H9 (cell line): ENCODE measurements around the gene CNTF. TPM values are rescaled to one million over a fixed set of nuclear protein-coding genes. Genes with fewer than 3 reads are reported as not detected.

ENCODE experiments used
- DNase-seq: peaks from one replicate; pipeline ENCODE4 v3.0.0-alpha.2; 2017
- H2AFZ ChIP-seq: one replicate; pipeline ENCODE4 v1.6.1; 2013; ENCODE audit warnings: mild to moderate bottlenecking, low read length, control low read depth, moderate library complexity
- H2AK5ac ChIP-seq: 2 replicates; pipeline ENCODE4 v1.6.1; 2013; ENCODE audit warnings: low read length, control low read depth, mixed read lengths; ENCODE audit not compliant: insufficient read length
- H2BK120ac ChIP-seq: one replicate; pipeline ENCODE4 v1.6.1; 2013; ENCODE audit warnings: low read depth, mild to moderate bottlenecking, low read length, control low read depth, inconsistent platforms; ENCODE audit not compliant: poor library complexity, severe bottlenecking
- H2BK12ac ChIP-seq: 2 replicates; pipeline ENCODE4 v1.6.1; 2013; ENCODE audit warnings: low read length, control low read depth, mixed read lengths, low read depth; ENCODE audit not compliant: insufficient read length
- H2BK15ac ChIP-seq: 2 replicates; pipeline ENCODE4 v1.6.1; 2013; ENCODE audit warnings: low read depth, low read length, control low read depth
- H2BK20ac ChIP-seq: one replicate; pipeline ENCODE4 v1.6.1; 2013; ENCODE audit warnings: low read depth, mild to moderate bottlenecking, low read length, control low read depth, inconsistent platforms; ENCODE audit not compliant: poor library complexity, severe bottlenecking
- H2BK5ac ChIP-seq: 2 replicates; pipeline ENCODE4 v1.6.1; 2013; ENCODE audit warnings: low read length, control low read depth, mixed read lengths; ENCODE audit not compliant: insufficient read length
- H3K14ac ChIP-seq: 2 replicates; pipeline ENCODE4 v1.6.1; 2013; ENCODE audit warnings: low read length, control low read depth; ENCODE audit not compliant: insufficient read depth
- H3K18ac ChIP-seq: 2 replicates; pipeline ENCODE4 v1.6.1; 2013; ENCODE audit warnings: low read depth, mild to moderate bottlenecking, mixed read lengths, low read length, control low read depth; ENCODE audit not compliant: insufficient read length
- H3K23ac ChIP-seq: 2 replicates; pipeline ENCODE4 v1.6.1; 2013; ENCODE audit warnings: low read length, control low read depth, mixed read lengths, low read depth; ENCODE audit not compliant: insufficient read length
- H3K23me2 ChIP-seq: 2 replicates; pipeline ENCODE4 v1.6.1; 2013; ENCODE audit warnings: low read depth, mild to moderate bottlenecking, mixed read lengths, low read length, control low read depth; ENCODE audit not compliant: insufficient read length, poor library complexity, severe bottlenecking
- H3K27ac ChIP-seq: 2 replicates; pipeline ENCODE4 v1.5.1; 2013; ENCODE audit warnings: low read length, control low read depth, mixed read lengths, low read depth; ENCODE audit not compliant: insufficient read length
- H3K27me3 ChIP-seq: 2 replicates; pipeline ENCODE4 v1.6.1; 2013; ENCODE audit warnings: low read length, control low read depth, inconsistent platforms; ENCODE audit not compliant: insufficient read depth
- H3K4ac ChIP-seq: 2 replicates; pipeline ENCODE4 v1.6.1; 2013; ENCODE audit warnings: low read depth, mild to moderate bottlenecking, control low read depth, inconsistent platforms, low read length, moderate library complexity
- H3K4me1 ChIP-seq: 2 replicates; pipeline ENCODE4 v1.6.1; 2013; ENCODE audit warnings: low read length, control low read depth, inconsistent platforms; ENCODE audit not compliant: insufficient read depth
- H3K4me2 ChIP-seq: 2 replicates; pipeline ENCODE4 v1.6.1; 2013; ENCODE audit warnings: low read length, control low read depth, mixed read lengths; ENCODE audit not compliant: insufficient read length, insufficient read depth
- H3K56ac ChIP-seq: 2 replicates; pipeline ENCODE4 v1.6.1; 2013; ENCODE audit warnings: low read depth, mild to moderate bottlenecking, mixed read lengths, low read length, control low read depth; ENCODE audit not compliant: insufficient read length
- H3K79me1 ChIP-seq: 2 replicates; pipeline ENCODE4 v1.6.1; 2013; ENCODE audit warnings: low read depth, mild to moderate bottlenecking, moderate library complexity, low read length, control low read depth, inconsistent platforms; ENCODE audit not compliant: insufficient read depth, poor library complexity, severe bottlenecking
- H3K79me2 ChIP-seq: 2 replicates; pipeline ENCODE4 v1.6.1; 2013; ENCODE audit warnings: low read length, control low read depth, inconsistent platforms; ENCODE audit not compliant: insufficient read depth
- H3K9ac ChIP-seq: 2 replicates; pipeline ENCODE4 v1.6.1; 2013; ENCODE audit warnings: low read length, control low read depth, mixed read lengths; ENCODE audit not compliant: insufficient read length; ENCODE audit errors: extremely low read depth
- H3K9me3 ChIP-seq: one replicate; pipeline ENCODE4 v1.6.1; 2013; ENCODE audit warnings: low read depth, low read length, inconsistent platforms; ENCODE audit not compliant: control insufficient read depth
- H3T11ph ChIP-seq: one replicate; pipeline ENCODE4 v1.6.1; 2013; ENCODE audit warnings: mild to moderate bottlenecking, low read length, control low read depth, inconsistent platforms
- H4K20me1 ChIP-seq: one replicate; pipeline ENCODE4 v1.6.1; 2013; ENCODE audit not compliant: control insufficient read depth, insufficient read length, insufficient read depth
- H4K5ac ChIP-seq: 2 replicates; pipeline ENCODE4 v1.6.1; 2013; ENCODE audit warnings: low read depth, mild to moderate bottlenecking, mixed read lengths, low read length, control low read depth; ENCODE audit not compliant: insufficient read length
- H4K8ac ChIP-seq: replicated peaks from 2 replicates; pipeline ENCODE4 v1.6.1; 2013; ENCODE audit warnings: low read length, control low read depth, mixed read lengths, low read depth; ENCODE audit not compliant: insufficient read length
- H4K91ac ChIP-seq: 2 replicates; pipeline ENCODE4 v1.6.1; 2013; ENCODE audit warnings: low read depth, mild to moderate bottlenecking, moderate library complexity, mixed read lengths, low read length, control low read depth; ENCODE audit not compliant: insufficient read length
- H3K27ac Mint-ChIP-seq, 3 experiments: 2 replicates in 2 of 3; 3 replicates in 1 of 3; pipeline ENCODE4 v1.8.0; 2020 to 2021; ENCODE audit warnings: mixed read lengths in 3 of 3, mild to moderate bottlenecking in 1 of 3, moderate library complexity in 1 of 3
- H3K27me3 Mint-ChIP-seq: 2 replicates; pipeline ENCODE4 v1.8.0; 2021; ENCODE audit warnings: low read depth, mild to moderate bottlenecking, moderate library complexity, mixed read lengths
- H3K36me3 Mint-ChIP-seq, 3 experiments: 2 replicates in 2 of 3; 3 replicates in 1 of 3; pipeline ENCODE4 v1.8.0; 2020 to 2021; ENCODE audit warnings: low read depth in 3 of 3, mixed read lengths in 3 of 3; ENCODE audit not compliant: insufficient read depth in 1 of 3
- H3K4me1 Mint-ChIP-seq, 2 experiments: 2 replicates each; pipeline ENCODE4 v1.8.0; 2020; ENCODE audit warnings: mixed read lengths in 2 of 2
- H3K4me3 Mint-ChIP-seq, 2 experiments: 2 replicates in 1 of 2; 3 replicates in 1 of 2; pipeline ENCODE4 v1.8.0; 2020 to 2021; ENCODE audit warnings: mild to moderate bottlenecking in 2 of 2, mixed read lengths in 2 of 2, moderate library complexity in 1 of 2
- H3K9me3 Mint-ChIP-seq, 2 experiments: 2 replicates in 1 of 2; 3 replicates in 1 of 2; pipeline ENCODE4 v1.8.0; 2020; ENCODE audit warnings: mild to moderate bottlenecking in 2 of 2, mixed read lengths in 2 of 2, moderate library complexity in 1 of 2
- CTCF ChIP-seq: fragments of 200-600 bp; sonication (generic); conservative IDR thresholded peaks from 3 replicates; pipeline ENCODE4 v1.8.0; 2021; ENCODE audit warnings: antibody characterized with exemption, mild to moderate bottlenecking
- WGBS: extraction: QIAGEN DNeasy Blood & Tissue Kit; methylation state at CpG from one replicate; pipeline ENCODE4 v1.1.7; 2013; ENCODE audit warnings: missing lambda C conversion rate, low lambda C conversion rate, mixed read lengths; ENCODE audit not compliant: insufficient read length; ENCODE audit errors: extremely low coverage; 5-methylcytosine and 5-hydroxymethylcytosine counted together
- total RNA-seq: library from RNA; stranded (reverse); gene quantifications from 2 replicates; pipeline ENCODE4 v1.2.1, GENCODE V29; 2021

CNTF gene
- total RNA-seq, 1 experiment from 2014 or later, result 3.5 TPM

GRCh38 chr11:58650496-58650895 is 28.0 kb downstream of the CNTF start:
- Histone ChIP-seq H4K91ac (no peak overlapping the region), H3K9ac (no peak overlapping the region), H2BK5ac (no peak overlapping the region), H4K8ac (no peak overlapping the region), H3K4me2 (no peak overlapping the region), H3K27ac (no peak overlapping the region), H2BK120ac (no peak overlapping the region), H2BK15ac (no peak overlapping the region), H3K23ac (no peak overlapping the region), H3K9me3 (peaks cover 17% of the 10 kb centered on the region), H3K79me2 (no peaks in the 10 kb centered on the region), H3T11ph (no peak overlapping the region), H2BK12ac (no peak overlapping the region), H3K14ac (no peak overlapping the region), H2BK20ac (no peak overlapping the region), H2AFZ (no peak overlapping the region), H4K20me1 (no peaks in the 10 kb centered on the region), H3K4ac (no peak overlapping the region), H4K5ac (no peak overlapping the region), H3K23me2 (no peaks in the 10 kb centered on the region), H3K27me3 (no peaks in the 10 kb centered on the region), H3K56ac (no peak overlapping the region), H3K18ac (no peak overlapping the region), H2AK5ac (no peak overlapping the region), H3K79me1 (no peaks in the 10 kb centered on the region), H3K4me1 (no peaks in the 10 kb centered on the region)
- H3K4me3 Mint-ChIP-seq, result no peak overlapping the region
- H3K4me1 Mint-ChIP-seq, result peaks cover 26 to 34% of the 10 kb centered on the region in 2 experiments
- peaks cover 7 to 10% (median 8%) of the 10 kb centered on the region in 3 experiments; a peak in 5 of 7 replicates for H3K36me3 Mint-ChIP-seq
- H3K27me3 Mint-ChIP-seq, result peaks cover 4% of the 10 kb centered on the region
- WGBS, result no CpG with 5 or more reads among the region's 1 CpG
- no peak for DNase-seq
- H3K9me3 Mint-ChIP-seq, result peaks cover 21 to 33% of the 10 kb centered on the region in 2 experiments
- H3K27ac Mint-ChIP-seq, result no peak overlapping the region
- TF ChIP-seq CTCF, result no peak
